Right ventricle myocardium inferior (tissue), 1 donor: Measurements from ENCODE around the gene TMEM143. TPM values are rescaled to one million over a fixed set of nuclear protein-coding genes. Genes with fewer than 3 reads are reported as not detected.

ENCODE experiments used
- ATAC-seq: fragments of 200-7000 bp; cut with Tn5 transposase; one replicate; pipeline ENCODE4 v1.9.1; 2020; ENCODE audit warnings: mild to moderate bottlenecking, moderate library complexity
- DNase-seq: peaks from one replicate; pipeline ENCODE4 v3.0.0; 2021; ENCODE audit errors: missing footprints
- intact Hi-C: fragments of 100-400 bp; cut with DNase I; formaldehyde crosslinking; loops from one replicate; pipeline ENCODE4 v1.11.0; 2022
- long read RNA-seq: library from polyadenylated mRNA; unstranded; transcript quantifications from one replicate; pipeline ENCODE4 v2.0.0, GENCODE V29; 2021
- total RNA-seq: library from RNA; stranded (reverse); fragmentation: NEBNext Ultra II Directional; extraction: Animal tissue kit (Norgen Biotek cat#: 25700); gene quantifications from one replicate; pipeline ENCODE4 v1.2.1, GENCODE V29; 2021
- donor health status: DM: no; HTN: yes; CAD: no; lungs with severe emphysema.

Gene TMEM143
- 106 TPM for total RNA-seq
- long read RNA-seq, transcript TMEM143-201 (8 exons, 2,560 nt), result major isoform, 31 of 43 reads
- long read RNA-seq, partial matches to known transcripts, result 3 of 43 reads
- long read RNA-seq, other reads (novel, unspliced or antisense), result 6 of 43 reads

DNA sequence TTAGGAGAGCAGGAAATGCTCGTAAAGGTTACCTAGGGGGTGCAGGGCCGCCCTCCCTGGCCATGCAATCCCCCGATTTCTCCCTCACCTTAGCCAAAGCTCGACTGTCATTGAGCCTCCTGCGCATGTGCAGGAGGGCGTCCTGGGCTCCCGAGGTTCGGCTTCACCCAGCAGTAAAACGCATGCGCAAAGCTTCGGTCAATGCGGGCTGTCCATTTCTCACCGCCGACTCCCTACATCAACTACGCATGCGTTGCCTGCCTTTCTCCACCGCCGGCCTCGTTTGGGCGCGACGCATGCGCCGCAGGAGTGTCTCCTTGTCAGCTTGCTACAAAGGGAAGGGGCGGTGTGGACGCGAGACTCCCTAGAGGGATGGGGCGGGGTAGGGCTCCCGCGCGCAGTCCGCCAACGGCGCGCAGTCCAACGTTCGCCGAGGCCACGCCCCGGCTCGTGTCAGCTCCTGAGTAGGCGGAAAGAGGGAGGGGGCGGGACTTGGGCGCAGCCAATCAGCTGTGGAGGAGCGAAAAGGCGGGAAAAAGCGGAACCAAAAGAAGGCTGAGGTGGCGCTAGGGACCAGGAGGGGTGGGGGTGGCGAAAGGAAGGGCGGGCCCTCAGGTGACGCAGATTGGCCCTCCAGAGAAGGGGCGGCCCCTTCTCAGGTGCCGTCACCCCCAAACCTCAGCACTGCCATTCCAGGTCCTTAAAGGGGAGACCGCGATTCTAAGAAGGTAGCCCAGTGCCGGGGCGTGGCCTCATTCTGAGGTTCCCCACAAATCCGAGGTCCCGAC lies at the start of gene TMEM143, which contains the start of gene SYNGR4:
TMEM143 (minus strand) TSS at position 131 of the 788 bp plus-strand sequence; CDS start at position 111, 20 bp downstream.
SYNGR4 (plus strand) TSS at position 558 of the 788 bp plus-strand sequence. CDS start 1,476 bp downstream, outside the sequence.
- DNase-seq, result peak; percentile 99
- peak; percentile 96 for ATAC-seq
- intact Hi-C loops, result loop anchor here (5.0 kb wide), 1 partner anchor 37 kb away; the partner anchor contains the start of gene EMP3

DNA sequence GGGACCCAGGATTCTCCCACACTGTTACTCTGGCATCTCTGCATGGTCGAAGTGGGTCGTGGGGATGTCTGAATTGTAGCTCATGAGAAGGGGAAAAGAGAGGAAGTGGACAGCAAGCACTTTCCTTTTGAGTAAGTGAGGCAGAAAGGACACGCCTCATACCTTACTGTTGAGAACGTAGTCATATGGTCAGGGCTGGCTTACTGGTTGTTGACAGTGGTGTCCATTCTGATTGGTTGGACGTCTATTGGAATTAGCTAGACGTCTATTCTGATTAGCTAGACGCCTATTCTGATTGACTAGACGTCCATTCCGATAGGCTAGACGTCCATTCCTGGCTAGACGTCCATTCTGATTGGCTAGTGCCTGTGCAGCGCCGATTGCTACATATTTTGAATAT lies 42.1 kb upstream of the TMEM143 start:
- intact Hi-C loops, result no loop called here

DNA sequence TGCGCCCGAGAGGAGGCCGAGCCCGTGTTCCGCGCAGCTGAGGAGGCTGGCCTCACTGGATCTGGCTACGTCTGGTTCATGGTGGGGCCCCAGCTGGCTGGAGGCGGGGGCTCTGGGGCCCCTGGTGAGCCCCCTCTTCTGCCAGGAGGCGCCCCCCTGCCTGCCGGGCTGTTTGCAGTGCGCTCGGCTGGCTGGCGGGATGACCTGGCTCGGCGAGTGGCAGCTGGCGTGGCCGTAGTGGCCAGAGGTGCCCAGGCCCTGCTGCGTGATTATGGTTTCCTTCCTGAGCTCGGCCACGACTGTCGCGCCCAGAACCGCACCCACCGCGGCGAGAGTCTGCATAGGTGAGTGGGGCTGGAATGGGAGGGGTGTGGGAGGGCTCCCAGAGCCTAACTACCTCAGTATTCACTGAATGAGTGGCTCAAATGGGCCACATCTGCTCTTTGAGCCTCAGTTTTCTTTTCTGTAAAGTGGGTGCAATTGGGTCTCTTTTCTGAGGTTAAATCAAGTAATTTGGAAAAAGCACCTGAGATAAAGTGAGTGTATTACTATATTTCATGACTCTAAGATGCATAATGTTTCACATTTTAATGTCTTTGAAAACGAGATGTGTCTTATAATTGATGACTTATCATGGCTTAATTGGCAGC lies 41.4 kb upstream of the TMEM143 start:
- intact Hi-C loops, result no loop called here
- DNase-seq, result no peak
- no peak for ATAC-seq

More for the DNA sequence above, 42.1 kb upstream of the TMEM143 start:
- DNase-seq (no peak), ATAC-seq (no peak)

DNA sequence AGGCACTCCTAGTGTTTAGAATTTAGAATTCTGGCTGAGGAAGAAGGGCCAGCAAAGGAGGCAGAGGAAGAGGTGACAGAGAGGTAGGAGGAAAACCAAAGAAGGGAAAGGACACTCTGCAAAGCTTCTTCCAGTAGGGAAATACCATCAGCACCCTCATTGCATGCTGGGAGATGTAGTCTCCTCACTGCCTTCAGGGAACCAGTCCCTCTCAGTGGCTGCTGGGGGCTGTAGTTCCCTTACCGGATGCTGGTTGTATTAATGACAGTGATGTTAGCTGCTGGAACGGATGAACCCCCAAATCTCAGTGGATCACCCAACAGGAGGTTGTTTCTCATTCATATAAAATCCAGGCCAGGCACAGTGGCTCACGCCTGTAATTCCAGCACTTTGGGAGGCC lies 39.9 kb upstream of the TMEM143 start:
- ATAC-seq (no peak), DNase-seq (no peak)
- intact Hi-C loops, result no loop called here

DNA sequence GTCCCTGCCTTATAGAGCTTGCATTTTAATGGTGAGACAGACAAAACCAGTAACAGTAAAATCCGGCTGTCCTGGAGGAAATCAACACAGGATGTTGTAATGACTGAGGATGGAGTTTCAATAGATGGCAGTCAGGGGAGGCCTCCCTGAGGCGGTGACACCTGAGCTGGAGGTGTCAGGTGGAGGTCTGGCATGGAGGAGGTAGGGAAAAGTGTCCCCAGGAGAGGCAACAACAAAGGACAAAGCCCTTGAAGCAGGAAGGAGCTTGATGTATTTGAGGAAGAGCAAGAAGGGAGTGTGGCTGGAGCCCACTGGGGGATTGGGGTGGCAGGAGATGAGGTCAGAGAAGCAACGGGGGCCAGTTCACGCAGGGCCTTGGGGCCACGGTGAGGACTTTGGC lies 37.5 kb upstream of the TMEM143 start:
- ATAC-seq, result no peak
- DNase-seq, result no peak
- intact Hi-C loops, result no loop called here

DNA sequence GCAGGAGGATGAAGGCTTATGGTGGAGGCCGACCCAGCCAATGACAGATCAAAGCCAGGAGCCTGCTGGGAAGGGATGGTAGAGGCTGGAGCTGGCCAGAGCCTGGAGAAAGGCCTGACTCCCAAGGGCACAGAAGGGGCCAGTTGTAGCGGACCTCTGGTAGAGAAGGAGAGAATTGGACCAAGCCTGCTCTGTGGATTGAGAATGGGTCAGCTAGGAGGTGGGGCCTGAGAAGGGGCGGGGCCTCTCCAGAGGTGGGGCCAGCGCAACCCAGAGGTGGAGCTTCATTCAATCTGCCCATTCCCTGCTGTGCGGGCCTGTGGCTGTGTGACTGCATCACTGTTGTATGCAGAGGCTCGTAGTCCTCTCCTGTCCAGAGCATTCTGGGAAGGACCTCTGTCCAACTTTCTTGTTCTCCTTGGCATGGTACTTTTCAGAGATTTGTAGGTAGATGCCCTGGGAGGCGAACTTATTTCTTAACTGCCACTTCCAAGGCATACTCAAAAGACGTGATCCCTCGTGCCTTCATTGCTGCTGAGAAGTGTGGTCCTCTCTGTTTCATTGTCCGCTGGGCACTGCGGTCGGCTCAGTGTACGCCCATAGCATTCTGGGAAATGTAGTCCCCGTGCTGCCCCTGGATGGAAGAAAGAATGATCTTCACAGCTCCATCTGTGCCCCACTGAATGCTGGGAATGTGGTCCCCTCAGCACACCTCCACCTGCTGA lies 36.4 kb upstream of the TMEM143 start:
- intact Hi-C loops, result no loop called here
- ATAC-seq (peak; percentile 68), DNase-seq (no peak)

DNA sequence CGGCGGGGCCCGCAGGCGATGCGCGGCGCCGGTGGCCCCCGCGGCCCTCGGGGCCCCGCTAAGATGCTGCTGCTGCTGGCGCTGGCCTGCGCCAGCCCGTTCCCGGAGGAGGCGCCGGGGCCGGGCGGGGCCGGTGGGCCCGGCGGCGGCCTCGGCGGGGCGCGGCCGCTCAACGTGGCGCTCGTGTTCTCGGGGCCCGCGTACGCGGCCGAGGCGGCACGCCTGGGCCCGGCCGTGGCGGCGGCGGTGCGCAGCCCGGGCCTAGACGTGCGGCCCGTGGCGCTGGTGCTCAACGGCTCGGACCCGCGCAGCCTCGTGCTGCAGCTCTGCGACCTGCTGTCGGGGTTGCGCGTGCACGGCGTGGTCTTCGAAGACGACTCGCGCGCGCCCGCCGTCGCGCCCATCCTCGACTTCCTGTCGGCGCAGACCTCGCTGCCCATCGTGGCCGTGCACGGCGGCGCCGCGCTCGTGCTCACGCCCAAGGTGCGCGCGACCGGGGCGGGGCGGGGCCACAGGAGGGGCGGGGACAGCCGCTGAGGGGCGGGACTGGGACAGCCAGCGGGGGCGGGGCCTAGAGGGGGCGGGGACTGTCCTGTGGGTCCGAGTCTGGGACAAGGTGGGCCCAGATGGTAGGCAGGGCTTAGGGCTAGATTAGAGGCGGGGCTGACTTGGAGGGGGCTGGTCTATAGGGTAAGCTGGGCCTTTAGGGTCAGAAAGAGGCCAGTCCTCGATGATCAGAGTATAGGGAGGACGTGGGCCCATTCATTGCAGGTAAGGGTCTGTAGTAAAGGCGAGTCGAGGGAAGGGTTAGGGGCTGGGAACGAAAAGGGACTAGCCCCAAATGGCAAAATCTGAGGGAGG lies 34.9 kb upstream of the TMEM143 start:
- DNase-seq, result peak; percentile 92
- peak; percentile 65 for ATAC-seq
- intact Hi-C loops, result no loop called here

DNA sequence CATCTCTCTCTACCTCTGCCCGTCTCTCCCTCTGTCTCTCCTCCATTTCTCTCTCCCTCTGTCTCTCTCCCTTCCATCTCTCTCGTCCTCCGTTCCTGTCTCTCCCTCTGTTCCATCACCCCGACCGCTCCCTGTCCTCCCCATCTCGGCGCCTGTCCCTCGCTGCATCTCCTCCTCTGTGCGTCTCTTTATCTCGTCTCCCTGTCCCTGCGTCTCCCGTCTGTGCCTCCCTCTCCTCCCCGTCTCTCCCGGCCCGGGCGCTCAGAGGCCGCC lies 34.3 kb upstream of the TMEM143 start:
- intact Hi-C loops, result no loop called here
- no peak for ATAC-seq
- DNase-seq, result no peak

DNA sequence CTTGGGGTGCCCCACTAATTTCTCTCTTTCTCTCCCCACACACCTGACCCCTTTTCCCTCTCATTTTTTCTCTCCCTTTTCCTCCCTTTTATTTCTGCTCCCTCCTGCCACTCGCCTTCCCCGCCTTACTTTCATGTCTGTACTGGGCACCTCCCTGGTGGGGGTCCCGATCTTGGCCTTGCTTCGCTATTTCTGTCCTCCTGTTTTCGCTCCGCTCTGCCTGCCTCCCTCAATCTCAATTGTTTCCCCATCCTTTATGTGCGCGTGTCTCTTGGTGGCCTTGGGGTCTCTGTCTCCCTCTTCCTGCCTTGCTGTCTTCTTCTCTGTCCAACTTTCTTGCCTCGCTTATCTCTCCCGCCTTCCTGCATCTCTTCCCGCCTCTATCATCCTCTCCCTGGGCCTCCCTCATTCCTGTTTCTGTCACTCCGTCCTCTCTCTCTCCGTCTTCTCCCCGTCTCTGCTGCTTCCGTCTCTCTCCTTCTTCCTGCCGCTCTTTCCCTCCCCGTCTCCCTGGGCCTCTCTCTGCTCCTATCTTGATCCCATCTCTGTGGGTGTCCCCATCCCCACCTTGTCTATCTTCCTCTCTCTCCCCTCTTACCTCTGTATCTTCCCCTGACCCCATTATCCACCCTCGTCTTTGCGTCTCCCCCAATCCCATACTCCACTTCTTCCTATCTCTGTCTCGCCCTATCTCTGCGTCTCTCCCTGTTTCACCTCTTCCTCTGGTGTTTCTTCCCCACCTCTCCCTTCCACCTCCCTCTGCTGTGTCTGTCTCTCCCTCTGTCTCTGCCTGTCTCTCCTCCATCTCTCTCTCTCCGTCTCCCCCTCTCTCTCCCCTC lies 33.7 kb upstream of the TMEM143 start:
- ATAC-seq (no peak), DNase-seq (no peak)
- intact Hi-C loops, result no loop called here

DNA sequence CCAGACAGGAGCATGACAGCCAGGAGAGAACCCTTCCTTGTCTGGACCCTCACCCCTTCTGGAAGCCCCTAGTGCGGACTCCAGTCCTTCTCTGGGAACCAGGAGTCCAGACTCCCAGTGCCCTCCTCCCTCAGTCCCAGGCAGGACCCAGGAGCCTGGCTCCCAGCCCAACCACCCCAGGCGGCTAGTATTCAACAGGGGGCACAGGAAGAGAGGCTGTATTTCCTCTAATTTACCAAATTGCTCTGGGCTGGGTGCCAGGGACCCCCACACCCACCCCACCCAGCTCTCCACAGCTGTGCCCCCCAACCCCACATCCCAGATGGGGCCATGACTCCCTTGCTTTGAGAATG lies 33.1 kb upstream of the TMEM143 start:
- ATAC-seq (no peak), DNase-seq (no peak)
- intact Hi-C loops, result no loop called here

DNA sequence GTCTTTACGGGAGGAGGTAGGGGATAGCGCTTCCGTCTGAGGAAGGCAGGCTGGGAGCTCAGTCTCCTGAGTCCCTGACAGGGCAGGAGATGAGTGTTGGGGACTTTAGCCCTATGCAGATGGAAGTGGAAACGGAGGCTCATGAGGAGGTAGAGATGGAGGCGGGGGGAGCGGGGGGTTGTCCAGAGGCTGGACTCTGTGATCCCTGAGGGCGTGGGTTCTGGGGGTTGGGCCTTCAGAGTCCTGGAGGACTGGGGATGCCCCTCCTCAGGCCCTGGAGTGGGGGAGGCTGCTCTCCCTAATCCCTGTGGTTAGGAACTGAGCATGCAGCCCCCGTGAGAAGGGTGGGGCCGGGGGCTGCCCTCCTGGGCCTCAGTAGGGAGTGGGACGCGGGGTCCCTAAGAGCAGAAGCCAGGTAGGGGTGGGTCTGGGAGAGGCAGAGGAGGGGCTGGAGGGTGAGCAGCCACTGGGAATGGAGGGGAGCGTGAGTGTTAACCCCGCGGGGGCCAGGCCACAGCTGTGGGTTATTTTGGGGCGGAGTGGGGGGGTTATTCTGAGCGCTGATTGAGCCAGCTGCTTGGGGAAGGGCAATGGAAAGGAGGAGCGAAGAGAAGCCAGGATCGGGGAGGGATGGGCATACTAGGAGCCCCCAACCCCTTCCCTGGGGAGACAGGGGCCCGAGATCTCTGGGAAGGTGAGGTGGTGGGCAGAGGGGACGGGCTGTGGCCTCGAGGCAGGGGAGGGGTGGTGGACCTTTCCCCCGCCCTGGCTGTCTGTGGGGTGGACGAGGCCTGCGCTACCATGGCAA lies 32.5 kb upstream of the TMEM143 start:
- ATAC-seq, result no peak
- intact Hi-C loops, result no loop called here

DNA sequence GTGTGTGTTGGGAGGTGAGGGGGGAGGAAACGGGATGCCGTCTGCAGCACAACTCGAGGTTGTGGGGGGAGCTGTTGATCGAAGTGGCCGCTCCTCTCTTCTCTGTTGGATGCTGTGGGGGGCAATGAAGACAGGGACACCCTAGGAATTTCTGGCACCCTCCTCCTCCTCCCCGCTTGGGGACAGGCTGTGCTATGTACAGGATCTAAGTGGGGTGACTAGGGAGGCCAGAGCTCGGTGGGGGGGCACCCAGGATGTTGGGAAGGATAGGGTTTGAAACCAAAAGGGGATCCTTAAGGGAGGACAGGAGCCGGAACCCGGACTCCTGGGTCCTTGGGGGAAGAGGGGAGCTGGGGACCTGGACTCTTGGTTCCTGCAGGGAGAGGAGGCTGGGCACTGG lies 31.8 kb upstream of the TMEM143 start:
- ATAC-seq, result no peak
- intact Hi-C loops, result no loop called here
- DNase-seq, result no peak

More for the DNA sequence above, 32.5 kb upstream of the TMEM143 start:
- no peak for DNase-seq

DNA sequence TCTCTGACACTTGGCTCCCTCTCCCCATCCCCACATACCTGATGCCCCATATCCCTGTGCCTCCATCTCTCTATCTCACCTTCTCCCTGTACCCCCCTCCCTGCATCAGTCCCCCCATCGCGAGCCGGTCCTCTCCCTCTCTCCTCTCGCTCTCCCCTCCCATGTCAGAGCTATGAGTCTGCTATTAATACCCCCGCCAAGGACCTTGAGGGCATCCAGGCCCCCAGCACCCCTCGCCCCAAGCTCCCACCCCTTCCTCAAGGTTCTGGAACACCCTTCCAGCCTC lies 31.4 kb upstream of the TMEM143 start:
- intact Hi-C loops, result no loop called here
- ATAC-seq, result no peak
- no peak for DNase-seq

DNA sequence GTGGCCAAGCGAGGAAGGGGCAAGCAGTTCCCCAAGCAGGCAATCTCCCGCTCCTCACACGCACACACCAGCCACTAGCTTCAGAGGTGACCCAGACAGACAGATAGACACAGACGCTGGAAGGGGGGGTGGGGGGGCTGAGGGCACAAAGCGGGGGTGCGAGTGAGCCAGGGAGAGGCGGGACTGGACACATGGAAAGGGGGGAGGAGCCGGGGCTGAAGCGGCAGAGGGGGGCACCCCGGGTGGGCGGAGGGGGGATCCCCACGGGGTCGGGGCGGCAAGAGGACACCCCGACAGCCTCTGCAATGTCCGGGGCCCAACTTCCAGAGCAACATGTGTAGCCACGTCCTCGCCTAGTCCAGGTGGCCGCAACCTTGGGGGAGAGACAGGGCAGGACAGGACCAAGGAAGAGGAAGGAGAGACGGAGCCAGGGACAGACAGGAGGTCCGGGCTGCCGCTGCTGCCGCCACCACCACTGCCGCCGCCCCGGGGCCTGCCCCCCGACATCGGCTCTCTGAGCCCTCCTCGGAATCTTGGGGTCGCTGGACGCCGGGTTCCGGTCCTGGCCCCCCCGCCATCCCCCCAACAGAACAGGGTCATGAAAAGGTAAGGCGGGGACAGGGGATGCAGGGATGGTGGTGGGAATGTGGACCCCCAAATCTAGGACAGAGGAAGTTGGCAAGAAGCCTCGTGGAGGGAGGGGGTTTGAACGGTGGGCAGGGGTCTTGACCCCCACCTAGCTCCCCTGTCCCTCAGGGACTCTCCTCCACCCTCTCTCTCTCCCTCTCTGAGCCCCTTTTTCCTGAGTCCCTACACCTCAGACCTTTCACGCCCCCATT lies 30.8 kb upstream of the TMEM143 start:
- ATAC-seq (no peak), DNase-seq (no peak)
- intact Hi-C loops, result no loop called here

DNA sequence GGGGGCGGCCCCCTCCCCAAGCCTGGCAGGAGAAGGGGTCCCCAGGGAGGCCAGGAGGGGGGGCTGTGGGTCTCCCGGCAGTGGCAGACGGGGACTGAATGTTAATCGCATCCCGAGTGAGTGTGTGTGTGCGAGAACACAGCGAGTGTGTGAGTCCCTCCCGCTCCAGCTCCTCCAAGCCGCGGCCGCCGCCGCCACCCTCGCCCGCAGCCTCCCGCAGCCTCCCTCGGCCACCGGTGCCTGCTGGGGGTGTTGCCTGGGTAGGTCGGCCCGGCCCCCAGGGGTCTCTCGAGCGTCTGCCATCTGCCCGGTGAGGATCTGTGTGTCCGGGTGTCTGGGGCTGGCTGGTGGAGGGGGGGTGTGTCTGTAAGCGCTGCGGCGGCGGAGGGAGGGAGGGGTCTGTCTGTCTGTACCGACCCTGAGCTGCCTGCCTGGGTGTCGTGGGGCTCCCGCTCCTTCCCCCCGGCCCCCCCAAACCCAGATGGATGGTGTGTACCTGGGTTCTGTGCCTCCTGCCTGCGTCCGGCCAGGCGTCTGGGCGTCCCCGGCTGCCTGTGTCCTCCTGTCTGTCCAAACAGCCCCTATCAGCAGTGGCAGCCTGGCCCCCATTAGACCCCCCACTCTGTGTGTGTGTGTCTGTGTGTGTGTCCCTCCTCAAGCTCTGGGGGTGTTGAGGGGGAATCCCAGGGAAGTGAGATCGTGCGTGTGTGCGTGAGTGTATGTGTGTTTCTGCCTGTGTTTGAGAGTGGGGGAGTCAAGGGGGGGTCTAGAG lies 30.0 kb upstream of the TMEM143 start, which contains the start of gene GRIN2D:
GRIN2D (plus strand) TSS at position 110 of the 772 bp plus-strand sequence. CDS start 4,725 bp downstream, outside the sequence.
- DNase-seq (no peak), ATAC-seq (no peak)
- intact Hi-C loops, result no loop called here
